Loucy (cell line): ENCODE measurements around the gene KDM6A.

Experiments used
- H2AFZ ChIP-seq: fragments of 200-600 bp; sonication (generic); 2 replicates; pipeline ENCODE4 v1.6.0; 2016; ENCODE audit warnings: antibody characterized with exemption, mild to moderate bottlenecking, low read length, moderate library complexity
- H3F3A ChIP-seq: fragments of 200-600 bp; 2 replicates; pipeline ENCODE4 v1.6.0; 2016; ENCODE audit warnings: antibody characterized with exemption, low read depth, mild to moderate bottlenecking
- H3K27me3 ChIP-seq: fragments of 200-600 bp; sonication (generic); 2 replicates; pipeline ENCODE4 v1.6.1; 2014; ENCODE audit warnings: low read length, mild to moderate bottlenecking; ENCODE audit not compliant: insufficient read depth, poor library complexity, severe bottlenecking
- H3K36me3 ChIP-seq: fragments of 200-600 bp; sonication (generic); 2 replicates; pipeline ENCODE4 v1.6.1; 2016; ENCODE audit warnings: low read length; ENCODE audit not compliant: insufficient read depth
- H3K4me1 ChIP-seq: fragments of 200-600 bp; sonication (generic); 2 replicates; pipeline ENCODE4 v1.5.1; 2014; ENCODE audit warnings: low read length, mild to moderate bottlenecking; ENCODE audit not compliant: insufficient read depth, poor library complexity, severe bottlenecking
- H3K4me2 ChIP-seq: fragments of 200-600 bp; sonication (generic); 2 replicates; pipeline ENCODE4 v1.6.0; 2014; ENCODE audit warnings: antibody characterized with exemption, low read length, low read depth, mild to moderate bottlenecking; ENCODE audit not compliant: poor library complexity, severe bottlenecking
- H3K4me3 ChIP-seq: fragments of 200-600 bp; sonication (generic); 2 replicates; pipeline ENCODE4 v1.5.1; 2014; ENCODE audit warnings: low read length, mild to moderate bottlenecking, mixed read lengths; ENCODE audit not compliant: poor library complexity, severe bottlenecking
- H3K79me2 ChIP-seq: fragments of 200-600 bp; sonication (generic); 2 replicates; pipeline ENCODE4 v1.6.1; 2014; ENCODE audit warnings: low read length; ENCODE audit not compliant: insufficient read depth
- H3K9ac ChIP-seq: fragments of 200-600 bp; sonication (generic); 2 replicates; pipeline ENCODE4 v1.6.0; 2014; ENCODE audit warnings: mild to moderate bottlenecking, low read depth, low read length, moderate library complexity; ENCODE audit not compliant: poor library complexity, severe bottlenecking
- H3K9me2 ChIP-seq: fragments of 200-600 bp; sonication (generic); replicated peaks from 2 replicates; pipeline ENCODE4 v1.6.1; 2016; ENCODE audit warnings: low read depth, low read length, mixed read lengths
- H3K9me3 ChIP-seq: fragments of 200-600 bp; sonication (generic); 2 replicates; pipeline ENCODE4 v1.6.1; 2014; ENCODE audit warnings: mild to moderate bottlenecking, antibody characterized with exemption, low read length, low read depth; ENCODE audit not compliant: insufficient read depth
- H4K20me1 ChIP-seq: fragments of 200-600 bp; sonication (generic); 2 replicates; pipeline ENCODE4 v1.6.0; 2014; ENCODE audit warnings: antibody characterized with exemption, low read length, mild to moderate bottlenecking; ENCODE audit not compliant: insufficient read depth, poor library complexity, severe bottlenecking
- EZH2phosphoT487 ChIP-seq: fragments of 200-600 bp; IDR thresholded peaks from 2 replicates; pipeline ENCODE4 v1.6.1; 2018; ENCODE audit warnings: antibody characterized with exemption, mild to moderate bottlenecking, moderate library complexity, borderline replicate concordance
- TF ChIP-seq, protein P1 (sequence below): fragments of 200-600 bp; sonication (generic); conservative IDR thresholded peaks from 2 replicates; pipeline ENCODE4 v1.5.1; 2014; ENCODE audit warnings: mild to moderate bottlenecking, antibody characterized with exemption, low read length

Gene KDM6A

DNA sequence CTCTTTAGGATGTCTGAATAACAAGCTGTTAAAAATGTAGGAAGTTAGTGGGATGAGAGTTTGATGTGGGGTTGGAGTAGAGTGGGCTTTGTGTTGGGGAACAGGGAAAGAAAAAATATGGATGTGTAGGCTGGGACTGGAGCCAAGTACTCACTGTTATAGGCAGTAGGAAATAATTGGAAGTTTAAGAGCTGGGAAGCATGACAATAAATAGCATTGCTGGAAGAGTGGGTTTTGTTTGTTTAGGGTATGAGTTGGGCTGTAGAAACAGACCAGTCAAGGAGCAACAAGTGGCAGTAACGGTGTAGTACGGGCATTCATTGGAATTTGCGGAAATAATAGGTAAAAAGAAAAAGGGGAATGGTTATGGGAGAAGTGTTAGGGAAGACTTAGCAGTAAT lies 81.6 kb downstream of the KDM6A start:
- H3F3A ChIP-seq = no peaks in the 10 kb centered on the region
- H3K27me3 ChIP-seq = no peaks in the 10 kb centered on the region
- H3K9me2 ChIP-seq = no peaks in the 10 kb centered on the region
- TF ChIP-seq EZH2phosphoT487 = no peak
- TF ChIP-seq, protein P1, sequence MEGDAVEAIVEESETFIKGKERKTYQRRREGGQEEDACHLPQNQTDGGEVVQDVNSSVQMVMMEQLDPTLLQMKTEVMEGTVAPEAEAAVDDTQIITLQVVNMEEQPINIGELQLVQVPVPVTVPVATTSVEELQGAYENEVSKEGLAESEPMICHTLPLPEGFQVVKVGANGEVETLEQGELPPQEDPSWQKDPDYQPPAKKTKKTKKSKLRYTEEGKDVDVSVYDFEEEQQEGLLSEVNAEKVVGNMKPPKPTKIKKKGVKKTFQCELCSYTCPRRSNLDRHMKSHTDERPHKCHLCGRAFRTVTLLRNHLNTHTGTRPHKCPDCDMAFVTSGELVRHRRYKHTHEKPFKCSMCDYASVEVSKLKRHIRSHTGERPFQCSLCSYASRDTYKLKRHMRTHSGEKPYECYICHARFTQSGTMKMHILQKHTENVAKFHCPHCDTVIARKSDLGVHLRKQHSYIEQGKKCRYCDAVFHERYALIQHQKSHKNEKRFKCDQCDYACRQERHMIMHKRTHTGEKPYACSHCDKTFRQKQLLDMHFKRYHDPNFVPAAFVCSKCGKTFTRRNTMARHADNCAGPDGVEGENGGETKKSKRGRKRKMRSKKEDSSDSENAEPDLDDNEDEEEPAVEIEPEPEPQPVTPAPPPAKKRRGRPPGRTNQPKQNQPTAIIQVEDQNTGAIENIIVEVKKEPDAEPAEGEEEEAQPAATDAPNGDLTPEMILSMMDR = no peak
- peaks cover 40% of the 10 kb centered on the region for H4K20me1 ChIP-seq
- no peak overlapping the region for H3K4me3 ChIP-seq
- peaks cover 80% of the 10 kb centered on the region for H3K79me2 ChIP-seq
- H3K4me1 ChIP-seq = no peaks in the 10 kb centered on the region
- no peak overlapping the region for H3K4me2 ChIP-seq
- H3K36me3 ChIP-seq = no peaks in the 10 kb centered on the region
- H3K9me3 ChIP-seq = no peaks in the 10 kb centered on the region
- H3K9ac ChIP-seq = no peak overlapping the region
- no peak overlapping the region for H2AFZ ChIP-seq

GRCh38 chrX:44957848-44958247 lies 84.9 kb downstream of the KDM6A start:
- TF ChIP-seq EZH2phosphoT487 = no peak
- TF ChIP-seq, protein P1 = no peak
- H3K79me2 ChIP-seq = peaks cover 80% of the 10 kb centered on the region
- peaks cover 6% of the 10 kb centered on the region for H3K4me1 ChIP-seq
- no peaks in the 10 kb centered on the region for H3K27me3 ChIP-seq
- no peak overlapping the region for H3K9ac ChIP-seq
- no peaks in the 10 kb centered on the region for H3K9me2 ChIP-seq
- H2AFZ ChIP-seq = no peak overlapping the region
- no peak overlapping the region for H3K4me2 ChIP-seq
- no peaks in the 10 kb centered on the region for H3F3A ChIP-seq
- no peak overlapping the region for H3K4me3 ChIP-seq
- H4K20me1 ChIP-seq = peaks cover 52% of the 10 kb centered on the region
- no peaks in the 10 kb centered on the region for H3K36me3 ChIP-seq
- H3K9me3 ChIP-seq = no peaks in the 10 kb centered on the region

GRCh38 chrX:44958480-44958879 lies 85.5 kb downstream of the KDM6A start:
- Histone ChIP-seq H3K79me2 (peaks cover 81% of the 10 kb centered on the region), H3K9me2 (no peaks in the 10 kb centered on the region), H3K4me1 (peaks cover 6% of the 10 kb centered on the region), H3K4me2 (no peak overlapping the region), H4K20me1 (peaks cover 48% of the 10 kb centered on the region), H3K36me3 (no peaks in the 10 kb centered on the region; the same call in 1 of the 2 replicates), H3F3A (no peaks in the 10 kb centered on the region), H3K9ac (no peak overlapping the region), H2AFZ (no peak overlapping the region), H3K9me3 (no peaks in the 10 kb centered on the region), H3K27me3 (no peaks in the 10 kb centered on the region), H3K4me3 (no peak overlapping the region)
- TF ChIP-seq EZH2phosphoT487 = no peak

GRCh38 chrX:44961817-44962607 lies 89.0 kb downstream of the KDM6A start:
- peaks cover 79% of the 10 kb centered on the region for H3K79me2 ChIP-seq
- H3K9me2 ChIP-seq = no peaks in the 10 kb centered on the region
- no peaks in the 10 kb centered on the region for H3K9me3 ChIP-seq
- peaks cover 6% of the 10 kb centered on the region for H3K4me1 ChIP-seq
- H3K36me3 ChIP-seq = no peaks in the 10 kb centered on the region; the same call in 1 of the 2 replicates
- peak overlapping the region; percentile 39 for H3K4me3 ChIP-seq
- peaks cover 37% of the 10 kb centered on the region for H4K20me1 ChIP-seq
- no peak overlapping the region for H2AFZ ChIP-seq
- H3F3A ChIP-seq = no peaks in the 10 kb centered on the region
- no peaks in the 10 kb centered on the region for H3K27me3 ChIP-seq
- H3K9ac ChIP-seq = no peak overlapping the region
- TF ChIP-seq, protein P1 = no peak
- peak overlapping the region; percentile 52 for H3K4me2 ChIP-seq
